ENCODE measurements around the gene PTCD1. TPM values are rescaled to one million over a fixed set of nuclear protein-coding genes. Genes with fewer than 3 reads are reported as not detected.

The PTCD1 gene
- total and polyA plus RNA-seq, 2 experiments from 2014 or later: 12.2 to 13.4 TPM

DNA sequence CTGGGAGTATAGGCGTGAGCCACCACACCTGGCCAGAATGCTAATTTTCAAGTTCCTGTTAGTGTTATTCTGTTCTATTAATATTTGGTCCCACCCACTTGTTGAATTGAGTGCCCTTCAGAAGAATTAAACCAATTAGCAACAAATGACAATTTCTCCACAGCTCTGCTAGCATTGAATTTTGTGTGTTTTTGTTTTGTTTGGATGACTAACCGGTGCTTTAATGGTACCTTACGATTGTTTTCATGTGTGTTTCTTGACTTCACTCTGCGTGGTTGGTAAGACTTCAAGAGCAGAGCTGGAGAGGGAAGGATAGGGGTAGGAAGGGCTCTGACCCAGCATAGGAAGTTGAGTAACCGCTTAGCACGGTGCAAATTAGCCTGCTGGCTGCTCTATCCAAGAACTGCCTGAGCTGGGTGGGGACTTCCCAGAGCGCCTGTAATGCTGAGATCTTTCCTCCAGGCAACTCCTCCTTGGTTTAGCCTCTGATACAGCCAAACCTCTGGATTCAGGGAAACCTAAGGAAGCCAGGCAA lies 59.5 kb downstream of the PTCD1 start:
- TF ChIP-seq, protein P1, sequence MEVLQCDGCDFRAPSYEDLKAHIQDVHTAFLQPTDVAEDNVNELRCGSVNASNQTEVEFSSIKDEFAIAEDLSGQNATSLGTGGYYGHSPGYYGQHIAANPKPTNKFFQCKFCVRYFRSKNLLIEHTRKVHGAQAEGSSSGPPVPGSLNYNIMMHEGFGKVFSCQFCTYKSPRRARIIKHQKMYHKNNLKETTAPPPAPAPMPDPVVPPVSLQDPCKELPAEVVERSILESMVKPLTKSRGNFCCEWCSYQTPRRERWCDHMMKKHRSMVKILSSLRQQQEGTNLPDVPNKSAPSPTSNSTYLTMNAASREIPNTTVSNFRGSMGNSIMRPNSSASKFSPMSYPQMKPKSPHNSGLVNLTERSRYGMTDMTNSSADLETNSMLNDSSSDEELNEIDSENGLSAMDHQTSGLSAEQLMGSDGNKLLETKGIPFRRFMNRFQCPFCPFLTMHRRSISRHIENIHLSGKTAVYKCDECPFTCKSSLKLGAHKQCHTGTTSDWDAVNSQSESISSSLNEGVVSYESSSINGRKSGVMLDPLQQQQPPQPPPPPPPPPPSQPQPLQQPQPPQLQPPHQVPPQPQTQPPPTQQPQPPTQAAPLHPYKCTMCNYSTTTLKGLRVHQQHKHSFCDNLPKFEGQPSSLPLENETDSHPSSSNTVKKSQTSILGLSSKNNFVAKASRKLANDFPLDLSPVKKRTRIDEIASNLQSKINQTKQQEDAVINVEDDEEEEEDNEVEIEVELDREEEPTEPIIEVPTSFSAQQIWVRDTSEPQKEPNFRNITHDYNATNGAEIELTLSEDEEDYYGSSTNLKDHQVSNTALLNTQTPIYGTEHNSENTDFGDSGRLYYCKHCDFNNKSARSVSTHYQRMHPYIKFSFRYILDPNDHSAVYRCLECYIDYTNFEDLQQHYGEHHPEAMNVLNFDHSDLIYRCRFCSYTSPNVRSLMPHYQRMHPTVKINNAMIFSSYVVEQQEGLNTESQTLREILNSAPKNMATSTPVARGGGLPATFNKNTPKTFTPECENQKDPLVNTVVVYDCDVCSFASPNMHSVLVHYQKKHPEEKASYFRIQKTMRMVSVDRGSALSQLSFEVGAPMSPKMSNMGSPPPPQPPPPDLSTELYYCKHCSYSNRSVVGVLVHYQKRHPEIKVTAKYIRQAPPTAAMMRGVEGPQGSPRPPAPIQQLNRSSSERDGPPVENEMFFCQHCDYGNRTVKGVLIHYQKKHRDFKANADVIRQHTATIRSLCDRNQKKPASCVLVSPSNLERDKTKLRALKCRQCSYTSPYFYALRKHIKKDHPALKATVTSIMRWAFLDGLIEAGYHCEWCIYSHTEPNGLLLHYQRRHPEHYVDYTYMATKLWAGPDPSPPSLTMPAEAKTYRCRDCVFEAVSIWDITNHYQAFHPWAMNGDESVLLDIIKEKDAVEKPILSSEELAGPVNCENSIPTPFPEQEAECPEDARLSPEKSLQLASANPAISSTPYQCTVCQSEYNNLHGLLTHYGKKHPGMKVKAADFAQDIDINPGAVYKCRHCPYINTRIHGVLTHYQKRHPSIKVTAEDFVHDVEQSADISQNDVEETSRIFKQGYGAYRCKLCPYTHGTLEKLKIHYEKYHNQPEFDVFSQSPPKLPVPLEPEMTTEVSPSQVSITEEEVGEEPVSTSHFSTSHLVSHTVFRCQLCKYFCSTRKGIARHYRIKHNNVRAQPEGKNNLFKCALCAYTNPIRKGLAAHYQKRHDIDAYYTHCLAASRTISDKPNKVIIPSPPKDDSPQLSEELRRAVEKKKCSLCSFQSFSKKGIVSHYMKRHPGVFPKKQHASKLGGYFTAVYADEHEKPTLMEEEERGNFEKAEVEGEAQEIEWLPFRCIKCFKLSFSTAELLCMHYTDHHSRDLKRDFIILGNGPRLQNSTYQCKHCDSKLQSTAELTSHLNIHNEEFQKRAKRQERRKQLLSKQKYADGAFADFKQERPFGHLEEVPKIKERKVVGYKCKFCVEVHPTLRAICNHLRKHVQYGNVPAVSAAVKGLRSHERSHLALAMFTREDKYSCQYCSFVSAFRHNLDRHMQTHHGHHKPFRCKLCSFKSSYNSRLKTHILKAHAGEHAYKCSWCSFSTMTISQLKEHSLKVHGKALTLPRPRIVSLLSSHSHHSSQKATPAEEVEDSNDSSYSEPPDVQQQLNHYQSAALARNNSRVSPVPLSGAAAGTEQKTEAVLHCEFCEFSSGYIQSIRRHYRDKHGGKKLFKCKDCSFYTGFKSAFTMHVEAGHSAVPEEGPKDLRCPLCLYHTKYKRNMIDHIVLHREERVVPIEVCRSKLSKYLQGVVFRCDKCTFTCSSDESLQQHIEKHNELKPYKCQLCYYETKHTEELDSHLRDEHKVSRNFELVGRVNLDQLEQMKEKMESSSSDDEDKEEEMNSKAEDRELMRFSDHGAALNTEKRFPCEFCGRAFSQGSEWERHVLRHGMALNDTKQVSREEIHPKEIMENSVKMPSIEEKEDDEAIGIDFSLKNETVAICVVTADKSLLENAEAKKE (CRISPR knock-in tag; IDR thresholded peaks at IDR 0.05): no peak
- TF ChIP-seq EZH2phosphoT487 (IDR thresholded peaks at IDR 0.05; ENCODE audit: unreplicated experiment) (no peak), NANOG (IDR thresholded peaks at IDR 0.05; ENCODE audit: borderline replicate concordance) (no peak), STAT1 (IDR thresholded peaks at IDR 0.05; ENCODE audit: unreplicated experiment) (no peak), POLR2AphosphoS5 (IDR thresholded peaks at IDR 0.05; ENCODE audit: low read depth) (no peak), ZNF331 (CRISPR knock-in tag; IDR thresholded peaks at IDR 0.05; ENCODE audit: low read depth) (no peak), JUNB (IDR thresholded peaks at IDR 0.05; ENCODE audit: unreplicated experiment) (no peak), ZNF114 (CRISPR knock-in tag; IDR thresholded peaks at IDR 0.05) (no peak), CREB1 (CRISPR knock-in tag; IDR thresholded peaks at IDR 0.05; ENCODE audit: low read depth) (no peak), EZH2 (IDR thresholded peaks at IDR 0.05; ENCODE audit: low read depth, unreplicated experiment) (no peak)
- TF ChIP-seq, protein P2, sequence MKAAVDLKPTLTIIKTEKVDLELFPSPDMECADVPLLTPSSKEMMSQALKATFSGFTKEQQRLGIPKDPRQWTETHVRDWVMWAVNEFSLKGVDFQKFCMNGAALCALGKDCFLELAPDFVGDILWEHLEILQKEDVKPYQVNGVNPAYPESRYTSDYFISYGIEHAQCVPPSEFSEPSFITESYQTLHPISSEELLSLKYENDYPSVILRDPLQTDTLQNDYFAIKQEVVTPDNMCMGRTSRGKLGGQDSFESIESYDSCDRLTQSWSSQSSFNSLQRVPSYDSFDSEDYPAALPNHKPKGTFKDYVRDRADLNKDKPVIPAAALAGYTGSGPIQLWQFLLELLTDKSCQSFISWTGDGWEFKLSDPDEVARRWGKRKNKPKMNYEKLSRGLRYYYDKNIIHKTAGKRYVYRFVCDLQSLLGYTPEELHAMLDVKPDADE (IDR thresholded peaks at IDR 0.05): no peak
- TF ChIP-seq, protein P3, sequence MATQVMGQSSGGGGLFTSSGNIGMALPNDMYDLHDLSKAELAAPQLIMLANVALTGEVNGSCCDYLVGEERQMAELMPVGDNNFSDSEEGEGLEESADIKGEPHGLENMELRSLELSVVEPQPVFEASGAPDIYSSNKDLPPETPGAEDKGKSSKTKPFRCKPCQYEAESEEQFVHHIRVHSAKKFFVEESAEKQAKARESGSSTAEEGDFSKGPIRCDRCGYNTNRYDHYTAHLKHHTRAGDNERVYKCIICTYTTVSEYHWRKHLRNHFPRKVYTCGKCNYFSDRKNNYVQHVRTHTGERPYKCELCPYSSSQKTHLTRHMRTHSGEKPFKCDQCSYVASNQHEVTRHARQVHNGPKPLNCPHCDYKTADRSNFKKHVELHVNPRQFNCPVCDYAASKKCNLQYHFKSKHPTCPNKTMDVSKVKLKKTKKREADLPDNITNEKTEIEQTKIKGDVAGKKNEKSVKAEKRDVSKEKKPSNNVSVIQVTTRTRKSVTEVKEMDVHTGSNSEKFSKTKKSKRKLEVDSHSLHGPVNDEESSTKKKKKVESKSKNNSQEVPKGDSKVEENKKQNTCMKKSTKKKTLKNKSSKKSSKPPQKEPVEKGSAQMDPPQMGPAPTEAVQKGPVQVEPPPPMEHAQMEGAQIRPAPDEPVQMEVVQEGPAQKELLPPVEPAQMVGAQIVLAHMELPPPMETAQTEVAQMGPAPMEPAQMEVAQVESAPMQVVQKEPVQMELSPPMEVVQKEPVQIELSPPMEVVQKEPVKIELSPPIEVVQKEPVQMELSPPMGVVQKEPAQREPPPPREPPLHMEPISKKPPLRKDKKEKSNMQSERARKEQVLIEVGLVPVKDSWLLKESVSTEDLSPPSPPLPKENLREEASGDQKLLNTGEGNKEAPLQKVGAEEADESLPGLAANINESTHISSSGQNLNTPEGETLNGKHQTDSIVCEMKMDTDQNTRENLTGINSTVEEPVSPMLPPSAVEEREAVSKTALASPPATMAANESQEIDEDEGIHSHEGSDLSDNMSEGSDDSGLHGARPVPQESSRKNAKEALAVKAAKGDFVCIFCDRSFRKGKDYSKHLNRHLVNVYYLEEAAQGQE (IDR thresholded peaks at IDR 0.05; ENCODE audit: unreplicated experiment): no peak
- TF ChIP-seq, protein P4, sequence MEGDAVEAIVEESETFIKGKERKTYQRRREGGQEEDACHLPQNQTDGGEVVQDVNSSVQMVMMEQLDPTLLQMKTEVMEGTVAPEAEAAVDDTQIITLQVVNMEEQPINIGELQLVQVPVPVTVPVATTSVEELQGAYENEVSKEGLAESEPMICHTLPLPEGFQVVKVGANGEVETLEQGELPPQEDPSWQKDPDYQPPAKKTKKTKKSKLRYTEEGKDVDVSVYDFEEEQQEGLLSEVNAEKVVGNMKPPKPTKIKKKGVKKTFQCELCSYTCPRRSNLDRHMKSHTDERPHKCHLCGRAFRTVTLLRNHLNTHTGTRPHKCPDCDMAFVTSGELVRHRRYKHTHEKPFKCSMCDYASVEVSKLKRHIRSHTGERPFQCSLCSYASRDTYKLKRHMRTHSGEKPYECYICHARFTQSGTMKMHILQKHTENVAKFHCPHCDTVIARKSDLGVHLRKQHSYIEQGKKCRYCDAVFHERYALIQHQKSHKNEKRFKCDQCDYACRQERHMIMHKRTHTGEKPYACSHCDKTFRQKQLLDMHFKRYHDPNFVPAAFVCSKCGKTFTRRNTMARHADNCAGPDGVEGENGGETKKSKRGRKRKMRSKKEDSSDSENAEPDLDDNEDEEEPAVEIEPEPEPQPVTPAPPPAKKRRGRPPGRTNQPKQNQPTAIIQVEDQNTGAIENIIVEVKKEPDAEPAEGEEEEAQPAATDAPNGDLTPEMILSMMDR (conservative IDR thresholded peaks at IDR 0.05; ENCODE audit: low read depth in 2 of 2): no peak
- Histone ChIP-seq H2AFZ (no peak overlapping the region), H3K79me2 (replicated peaks; ENCODE audit: insufficient read depth) (peaks cover 26% of the 10 kb centered on the region), H3K36me3 (ENCODE audit: insufficient read depth) (no peaks in the 10 kb centered on the region), H3K27me3 (ENCODE audit: insufficient read depth) (no peaks in the 10 kb centered on the region), H3K4me2 (no peak overlapping the region), H4K20me1 (replicated peaks; ENCODE audit: insufficient read depth) (peaks cover 28% of the 10 kb centered on the region), H3K4me3 (no peak overlapping the region), H3F3A (replicated peaks; ENCODE audit: low read depth) (no peaks in the 10 kb centered on the region), H3K27ac (ENCODE audit: low read depth) (0 out of 2 replicates have a peak overlapping the region, but pooled peaks have one; percentile 55), H3K4me1 (ENCODE audit: insufficient read depth) (0 out of 2 replicates have a peak, but pooled peaks cover 10% of the 10 kb centered on the region), H3K9me2 (ENCODE audit: insufficient read depth) (no peaks in the 10 kb centered on the region)
- DNase-seq (ENCODE audit: low spot score) (no peak), ATAC-seq (no peak)
- peaks cover 13% of the 10 kb centered on the region for H3K27me3 Mint-ChIP-seq (ENCODE audit: insufficient read depth, low read depth, poor library complexity)
- H3K4me3 Mint-ChIP-seq: no peak overlapping the region
- peaks cover 14% of the 10 kb centered on the region for H3K4me1 Mint-ChIP-seq
- H3K9me3 Mint-ChIP-seq: no peaks in the 10 kb centered on the region
- peaks cover 12% of the 10 kb centered on the region for H3K36me3 Mint-ChIP-seq (ENCODE audit: low read depth)
- no peak overlapping the region; the same call in none of the 2 replicates for H3K27ac Mint-ChIP-seq

Measured in GM23338 (cell line).